GM21619 (cell line): Measurements from ENCODE around the gene RAP1B.

Source experiments
- ATAC-seq: cut with Tn5 transposase; IDR thresholded peaks from one replicate; pipeline ENCODE4 v1.9.1; 2021; ENCODE audit not compliant: unreplicated experiment

Gene RAP1B

GRCh38 chr12:68610370-68611093, at the start of gene RAP1B:
TSS of gene RAP1B (plus strand) at chr12:68610899. CDS start at chr12:68648725, 37,826 bp downstream.
- ATAC-seq, result peak; percentile 83

- no peak for ATAC-seq
Measured at GRCh38 chr12:68561830-68562229, 48.9 kb upstream of the RAP1B start.

- ATAC-seq, result no peak
Measured at GRCh38 chr12:68564166-68564565, 46.5 kb upstream of the RAP1B start.

- ATAC-seq, result no peak
Measured at GRCh38 chr12:68565391-68565903, 45.3 kb upstream of the RAP1B start.

GRCh38 chr12:68568922-68569569, 41.7 kb upstream of the RAP1B start:
- ATAC-seq, result no peak

- ATAC-seq, result no peak
Measured at GRCh38 chr12:68572661-68573060, 38.0 kb upstream of the RAP1B start.

- no peak for ATAC-seq
Measured at GRCh38 chr12:68573406-68573805, 37.3 kb upstream of the RAP1B start.

GRCh38 chr12:68577949-68578348, 32.8 kb upstream of the RAP1B start:
- ATAC-seq, result no peak

GRCh38 chr12:68578765-68579164, 31.9 kb upstream of the RAP1B start:
- ATAC-seq, result no peak

- no peak for ATAC-seq
Measured at GRCh38 chr12:68579254-68579653, 31.4 kb upstream of the RAP1B start.

- no peak for ATAC-seq
Measured at GRCh38 chr12:68580911-68581310, 29.8 kb upstream of the RAP1B start.

- ATAC-seq, result no peak
Measured at GRCh38 chr12:68581926-68582325, 28.8 kb upstream of the RAP1B start.

- ATAC-seq, result no peak
Measured at GRCh38 chr12:68585966-68586365, 24.7 kb upstream of the RAP1B start.

GRCh38 chr12:68587448-68587873, 23.2 kb upstream of the RAP1B start:
- peak; percentile 73 for ATAC-seq

- ATAC-seq, result no peak
Measured at GRCh38 chr12:68589194-68589593, 21.5 kb upstream of the RAP1B start.

- no peak for ATAC-seq
Measured at GRCh38 chr12:68591734-68592418, 18.8 kb upstream of the RAP1B start.

GRCh38 chr12:68595241-68595640, 15.5 kb upstream of the RAP1B start:
- no peak for ATAC-seq

GRCh38 chr12:68601767-68602166, 8.9 kb upstream of the RAP1B start:
- ATAC-seq, result no peak

GRCh38 chr12:68602720-68603119, 8.0 kb upstream of the RAP1B start:
- no peak for ATAC-seq

GRCh38 chr12:68608191-68608590, 2.5 kb upstream of the RAP1B start:
- ATAC-seq, result no peak

GRCh38 chr12:68609998-68610369, 715 bp upstream of the RAP1B start:
- no peak for ATAC-seq
